HG03097 (cell line): ENCODE results near the gene IFITM5.
"Not testable (repeated sequence)": the region's sequence is repeated elsewhere in the genome, so short reads cannot be mapped to it uniquely, and the experiment has no call there.

ENCODE experiments used
- ATAC-seq: cut with Tn5 transposase; IDR thresholded peaks from one replicate; pipeline ENCODE4 v1.9.1; 2021; ENCODE audit not compliant: unreplicated experiment, low FRiP score

Gene IFITM5

GRCh38 chr11:313787-314553, 14.6 kb upstream of the IFITM5 start, which contains the start of gene IFITM1:
IFITM1 (plus strand) TSS chr11:314040; CDS start chr11:314171, 131 bp downstream.
- ATAC-seq: no peak

GRCh38 chr11:313304-313786, 14.0 kb upstream of the IFITM5 start:
- no peak for ATAC-seq

GRCh38 chr11:312092-312816, 12.9 kb upstream of the IFITM5 start:
- ATAC-seq: no peak

- not testable (repeated sequence) for ATAC-seq
Measured at GRCh38 chr11:311013-311748, 11.9 kb upstream of the IFITM5 start.

- ATAC-seq: not testable (repeated sequence)
Measured at GRCh38 chr11:309979-310572, 10.8 kb upstream of the IFITM5 start.

- ATAC-seq: not testable (repeated sequence)
Measured at GRCh38 chr11:308740-309665, 9.7 kb upstream of the IFITM5 start.

GRCh38 chr11:307766-308708, 8.7 kb upstream of the IFITM5 start, which contains the start of gene IFITM2:
IFITM2 (plus strand) TSS chr11:307816; CDS start chr11:308193, 377 bp downstream.
- not testable (repeated sequence) for ATAC-seq

- ATAC-seq: no peak
Measured at GRCh38 chr11:306645-307371, 7.5 kb upstream of the IFITM5 start.

GRCh38 chr11:305844-306211, 6.5 kb upstream of the IFITM5 start:
- ATAC-seq: no peak

GRCh38 chr11:304915-305843, 5.9 kb upstream of the IFITM5 start:
- ATAC-seq: no peak

- ATAC-seq: no peak
Measured at GRCh38 chr11:304061-304506, 4.8 kb upstream of the IFITM5 start.

GRCh38 chr11:303363-303762, 4.0 kb upstream of the IFITM5 start:
- ATAC-seq: no peak

GRCh38 chr11:299951-300735, 817 bp upstream of the IFITM5 start:
- no peak for ATAC-seq

- no peak for ATAC-seq
Measured at GRCh38 chr11:298406-299065, 790 bp downstream of the IFITM5 start.
